K562 (cell line): ENCODE measurements around the gene BLCAP. TPM values are rescaled to one million over a fixed set of nuclear protein-coding genes. Genes with fewer than 3 reads are reported as not detected.

ENCODE experiments used
- DEAF1 ChIP-seq: fragments of 450-650 bp; formaldehyde crosslinking; IDR thresholded peaks from 2 replicates; pipeline ENCODE4 v1.4.0; 2020; ENCODE audit warnings: mild to moderate bottlenecking, moderate library complexity
- HMGN3 ChIP-seq: IDR thresholded peaks from 2 replicates; pipeline ENCODE4 v1.6.1; 2011; ENCODE audit warnings: borderline replicate concordance, low read depth, mild to moderate bottlenecking, mixed read lengths, low read length; ENCODE audit not compliant: insufficient read length; ENCODE audit errors: extremely low read depth
- IRF9 ChIP-seq: fragments of 450-650 bp; IDR thresholded peaks from 2 replicates; pipeline ENCODE4 v1.6.1; 2016; ENCODE audit warnings: missing biosample characterization, missing genetic modification characterization
- MTA3 ChIP-seq: fragments of 450-650 bp; formaldehyde crosslinking; IDR thresholded peaks from 2 replicates; pipeline ENCODE4 v1.6.1; 2017; ENCODE audit warnings: mild to moderate bottlenecking, borderline replicate concordance
- NBN ChIP-seq: fragments of 450-650 bp; IDR thresholded peaks from 2 replicates; pipeline ENCODE4 v1.6.1; 2016; ENCODE audit warnings: low read depth, mild to moderate bottlenecking
- SIX5 ChIP-seq, 2 experiments: IDR thresholded peaks; 2 replicates each; pipeline ENCODE4 v1.6.1; 2011; ENCODE audit warnings: low read length in 2 of 2, borderline replicate concordance in 1 of 2, low read depth in 1 of 2, mild to moderate bottlenecking in 1 of 2, moderate library complexity in 1 of 2; ENCODE audit not compliant: insufficient read depth in 1 of 2
- TEAD1 ChIP-seq, 2 experiments: fragments of 450-650 bp in 1 of 2; sonication (generic) in 1 of 2; formaldehyde crosslinking; IDR thresholded peaks; 2 replicates each; pipeline versions ENCODE4 v1.4.0 to v1.8.0; 2020 to 2022; ENCODE audit warnings: mild to moderate bottlenecking in 2 of 2, missing genetic modification reagents in 1 of 2
- polyA plus RNA-seq, 8 experiments: library from polyadenylated mRNA; depleted of rRNA in 4 of 8; stranded (reverse) in 5 of 8; unstranded in 3 of 8; fragments of >200 nt; fragmentation: Nextera tagmentation in 2 of 8; fragmentation: Illumina TruSeq in 1 of 8; extraction: Ambion mirVana in 2 of 8; extraction: Trizol in 1 of 8; gene quantifications; 2 replicates each; pipeline versions ENCODE4 v1.2.1 to v1.2.3, GENCODE V29; 2011 to 2014; ENCODE audit warnings: inconsistent platforms in 1 of 8, missing spikeins in 1 of 8
- total RNA-seq, 7 experiments: library from RNA; depleted of rRNA in 6 of 7; stranded (reverse); fragments of >200 nt in 6 of 7; fragmentation: Illumina TruSeq in 2 of 7; extraction: Trizol in 2 of 7; gene quantifications; 2 replicates each; pipeline versions ENCODE4 v1.2.1 to v1.2.3, GENCODE V29; 2011 to 2021; ENCODE audit warnings: low replicate concordance in 1 of 7

The BLCAP gene
- total and polyA plus RNA-seq, 9 of the 15 experiments (the other 6 are each of a cell fraction or from before 2014, with no cell fraction given) = 16.9 to 41.5 (median 27.6) TPM

GRCh38 chr20:37526238-37526838, 1.3 kb downstream of the BLCAP start (continued):
- TF ChIP-seq DEAF1 (CRISPR knock-in tag) (no peak), MTA3 (0 out of 2 replicates have a peak, but pooled peaks have one; percentile 23), IRF9 (tag) (no peak), TEAD1 (CRISPR knock-in tag; IDR thresholded peaks at IDR 0.05) (peak; percentile 71 to 74; a peak in 3 of 4 replicates), NBN (no peak), SIX5 (IDR thresholded peaks at IDR 0.05; ENCODE audit: borderline replicate concordance in 1 of 2, insufficient read depth in 1 of 2, low read depth in 1 of 2, low read length in 2 of 2) (no peak), HMGN3 (no peak)
